ENCODE measurements around the gene KIRREL3. TPM values are rescaled to one million over a fixed set of nuclear protein-coding genes. Genes with fewer than 3 reads are reported as not detected.

Gene KIRREL3
- total and polyA plus RNA-seq, 9 of the 15 experiments (the other 6 are each of a cell fraction or from before 2014, with no cell fraction given): 0.04 to 0.10 TPM; not detected in 7

DNA sequence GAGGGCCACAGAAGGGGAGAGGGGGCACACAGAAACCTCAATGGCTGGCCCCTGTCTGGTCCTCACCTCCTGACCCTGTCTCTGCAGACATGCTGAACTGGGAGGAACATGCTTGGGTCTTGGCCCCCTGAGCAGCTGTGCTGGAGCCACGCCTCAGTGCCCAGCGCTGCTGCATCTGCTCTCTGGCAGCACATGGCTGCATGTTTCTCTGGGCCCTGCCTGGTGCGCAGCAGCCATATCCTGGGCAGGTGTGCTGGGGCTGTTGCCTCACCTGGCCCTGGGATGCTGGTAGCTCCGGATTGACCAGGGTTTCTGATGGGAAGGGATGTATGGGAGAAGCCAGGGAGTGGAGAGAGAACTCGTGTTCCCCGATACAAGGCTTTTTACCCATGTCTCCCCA lies 397.1 kb downstream of the KIRREL3 start:
- no peak for TF ChIP-seq BRD4 (IDR thresholded peaks at IDR 0.05)
- TF ChIP-seq SMAD2 (IDR thresholded peaks at IDR 0.05; ENCODE audit: low read depth, low read length): no peak
- no peak for TF ChIP-seq NUFIP1 (IDR thresholded peaks at IDR 0.05; ENCODE audit: partially characterized antibody)
- no peak for TF ChIP-seq YBX1 (IDR thresholded peaks at IDR 0.05)
- no peak for TF ChIP-seq TFAP4 (CRISPR knock-in tag; IDR thresholded peaks at IDR 0.05; ENCODE audit: borderline replicate concordance)
- no peak for TF ChIP-seq ZNF175 (CRISPR knock-in tag; IDR thresholded peaks at IDR 0.05; ENCODE audit: low read depth)
- TF ChIP-seq FOXJ2 (tag; IDR thresholded peaks at IDR 0.05): no peak
- no peak overlapping the region for H3K4me2 ChIP-seq (ENCODE audit: insufficient read depth, low read length)
- H3K27ac ChIP-seq (ENCODE audit: extremely low read depth, low read depth, low read length): no peak overlapping the region
- H3K4me3 ChIP-seq: no peak overlapping the region
- CTCF ChIA-PET (ENCODE audit: low intra/inter-chr PET ratio): no interaction called here
- H3K36me3 ChIP-seq (ENCODE audit: control insufficient read depth, insufficient read depth, low read length): no peaks in the 10 kb centered on the region
- no peak overlapping the region; a peak in 1 of 4 replicates for H3K9ac ChIP-seq (ENCODE audit: insufficient read depth in 1 of 2, low read depth in 2 of 2, low read length in 2 of 2)
- no peak overlapping the region for H2AFZ ChIP-seq (ENCODE audit: low read depth, low read length)
- POLR2A ChIA-PET: interaction anchor here (0.7 to 0.8 kb wide), 2 partner anchors 12 to 58 kb away, joined by 3 read pairs; no protein-coding TSS in a partner anchor
- no peaks in the 10 kb centered on the region for H3K9me3 ChIP-seq (replicated peaks; ENCODE audit: control insufficient read depth, insufficient read depth, low read depth, low read length)
- FAIRE-seq: no peak
- H3K4me1 ChIP-seq (replicated peaks in 1 of 2; ENCODE audit: control insufficient read depth in 2 of 2, insufficient read depth in 2 of 2, low read length in 2 of 2): no peaks in the 10 kb centered on the region
- H3K79me2 ChIP-seq (ENCODE audit: control insufficient read depth, insufficient read depth, low read length): no peaks in the 10 kb centered on the region
- H3K27me3 ChIP-seq (ENCODE audit: control insufficient read depth in 2 of 2, insufficient read depth in 2 of 2, low read length in 2 of 2): peaks cover 3 to 23% of the 10 kb centered on the region in 2 experiments; a peak in 3 of 5 replicates
- 0% methylated on average over 6 of the region's 6 CpGs for WGBS (ENCODE audit: insufficient coverage, low coverage, missing lambda C conversion rate)
- in situ Hi-C loops (cut with MboI) (no loop called here), intact Hi-C loops (cut with micrococcal nuclease) (loop anchor here (10.0 kb wide), 1 partner anchor 159 kb away; no protein-coding TSS in a partner anchor)
- H4K20me1 ChIP-seq (replicated peaks; ENCODE audit: control insufficient read depth, insufficient read depth, low read length): peaks cover 4% of the 10 kb centered on the region; the same call in 1 of the 2 replicates
- no peak for ATAC-seq
- H3K9me1 ChIP-seq (ENCODE audit: control insufficient read depth, insufficient read depth, low read length): no peaks in the 10 kb centered on the region
- BruUV-seq (replicated peaks): no TSS peak
- DNase-seq (ENCODE audit: extremely low read depth in 1 of 4, low spot score in 3 of 4): no peak

All from K562 (cell line).